Caco-2 (cell line): Measurements from ENCODE around the gene DENND2A. TPM values are rescaled to one million over a fixed set of nuclear protein-coding genes. Genes with fewer than 3 reads are reported as not detected.

ENCODE experiments used
- BruUV-seq: library from RNA; stranded (reverse); fragments of 400-500 nt; replicated peaks from 2 replicates; lab custom pipeline; 2021; lab: Mats Ljungman, UMichigan
- CTCF ChIA-PET: fragments of 300-600 bp; sonication (Branson Sonifier 250); formaldehyde crosslinking; loops from one replicate; lab custom pipeline; 2022; ENCODE audit warnings: antibody characterized with exemption; lab: Charles Lee
- POLR2A ChIA-PET: fragments of 300-600 bp; sonication (Branson Sonifier 250); formaldehyde crosslinking; loops from one replicate; lab custom pipeline; 2022; ENCODE audit warnings: antibody characterized with exemption; lab: Charles Lee
- DNase-seq, 2 experiments: peaks; one replicate each; pipeline versions ENCODE4 v3.0.0 to v3.0.0-alpha.2; 2020 to 2022
- H3K27me3 ChIP-seq: replicated peaks from 2 replicates; pipeline ENCODE4 v1.6.0; 2011; ENCODE audit warnings: low read length; ENCODE audit not compliant: control insufficient read depth, insufficient read depth
- H3K36me3 ChIP-seq: 2 replicates; pipeline ENCODE4 v1.5.1; 2011; ENCODE audit warnings: low read length; ENCODE audit not compliant: control insufficient read depth, insufficient read depth
- H3K4me1 ChIP-seq: fragments of 250-450 bp; sonication (Bioruptor Pico); 2 replicates; pipeline ENCODE4 v1.5.1; 2020; ENCODE audit warnings: mild to moderate bottlenecking
- H3K4me3 ChIP-seq: 2 replicates; pipeline ENCODE4 v1.5.1; 2011; ENCODE audit warnings: low read depth, mild to moderate bottlenecking, control low read depth, low read length
- H3K9me3 ChIP-seq: fragments of 250-450 bp; sonication (Bioruptor Pico); 2 replicates; pipeline ENCODE4 v1.5.1; 2020; ENCODE audit warnings: mild to moderate bottlenecking, moderate library complexity
- H3K27ac Mint-ChIP-seq: one replicate; pipeline ENCODE4 v1.8.0; 2022; ENCODE audit warnings: mixed read lengths; ENCODE audit not compliant: unreplicated experiment
- H3K27me3 Mint-ChIP-seq: one replicate; pipeline ENCODE4 v1.8.0; 2022; ENCODE audit warnings: mixed read lengths; ENCODE audit not compliant: insufficient read depth, unreplicated experiment
- H3K36me3 Mint-ChIP-seq: one replicate; pipeline ENCODE4 v1.8.0; 2022; ENCODE audit warnings: mild to moderate bottlenecking, mixed read lengths; ENCODE audit not compliant: insufficient read depth, unreplicated experiment
- H3K4me1 Mint-ChIP-seq: one replicate; pipeline ENCODE4 v1.8.0; 2022; ENCODE audit warnings: low read depth, mixed read lengths; ENCODE audit not compliant: unreplicated experiment
- H3K4me3 Mint-ChIP-seq: one replicate; pipeline ENCODE4 v1.8.0; 2022; ENCODE audit warnings: mild to moderate bottlenecking, moderate library complexity, mixed read lengths; ENCODE audit not compliant: unreplicated experiment
- H3K9me3 Mint-ChIP-seq: one replicate; pipeline ENCODE4 v1.8.0; 2022; ENCODE audit warnings: mixed read lengths; ENCODE audit not compliant: unreplicated experiment
- CTCF ChIP-seq, 2 experiments: fragments of 200-600 bp in 1 of 2; IDR thresholded peaks; 1 replicate in 1 of 2; 2 replicates in 1 of 2; pipeline versions ENCODE4 v1.5.1 to v1.8.0; 2011 to 2022; ENCODE audit warnings: antibody characterized with exemption in 1 of 2, control low read depth in 1 of 2, inconsistent platforms in 1 of 2, low read depth in 1 of 2, low read length in 1 of 2, mild to moderate bottlenecking in 1 of 2, moderate library complexity in 1 of 2; ENCODE audit not compliant: insufficient read depth in 1 of 2, severe bottlenecking in 1 of 2, unreplicated experiment in 1 of 2
- intact Hi-C: fragments of 100-400 bp; cut with micrococcal nuclease; formaldehyde crosslinking; loops from one replicate; pipeline ENCODE4 v1.10.0; 2022; ENCODE audit not compliant: unreplicated experiment
- total RNA-seq: library from RNA; stranded (reverse); gene quantifications from 2 replicates; pipeline ENCODE4 v1.2.3, GENCODE V29; 2022

DENND2A gene
- total RNA-seq, 1 experiment from 2014 or later = 0.95 TPM

- POLR2A ChIA-PET = interaction anchor here (0.7 kb wide), 1 partner anchor 22 kb away, joined by 3 read pairs; no protein-coding TSS in a partner anchor
These were observed 21.4 kb downstream of the DENND2A start for GRCh38 chr7:140619176-140619575.

GRCh38 chr7:140618306-140618705, 22.3 kb downstream of the DENND2A start:
- ChIA-PET CTCF (interaction anchor here (0.7 kb wide), 1 partner anchor 1872 kb away, joined by 3 read pairs; no protein-coding TSS in a partner anchor), POLR2A (interaction anchor here (0.7 kb wide), 1 partner anchor 21 kb away, joined by 3 read pairs; no protein-coding TSS in a partner anchor)
- H3K27me3 Mint-ChIP-seq = no peaks in the 10 kb centered on the region
- H3K27ac Mint-ChIP-seq = no peak overlapping the region
- Histone ChIP-seq H3K36me3 (no peaks in the 10 kb centered on the region), H3K4me1 (no peaks in the 10 kb centered on the region), H3K27me3 (no peaks in the 10 kb centered on the region; the same call in 1 of the 2 replicates), H3K9me3 (no peaks in the 10 kb centered on the region), H3K4me3 (no peak overlapping the region)
- DNase-seq = no peak
- H3K4me1 Mint-ChIP-seq = no peaks in the 10 kb centered on the region
- BruUV-seq = no TSS peak
- intact Hi-C loops = no loop called here
- no peaks in the 10 kb centered on the region for H3K36me3 Mint-ChIP-seq
- H3K4me3 Mint-ChIP-seq = no peak overlapping the region
- TF ChIP-seq CTCF (IDR thresholded peaks at IDR 0.05; ENCODE audit: insufficient read depth in 1 of 2, low read depth in 1 of 2, low read length in 1 of 2, severe bottlenecking in 1 of 2, unreplicated experiment in 1 of 2) = no peak
- no peaks in the 10 kb centered on the region for H3K9me3 Mint-ChIP-seq

More at GRCh38 chr7:140619176-140619575, 21.4 kb downstream of the DENND2A start:
- BruUV-seq = no TSS peak
- intact Hi-C loops = no loop called here
- H3K27ac Mint-ChIP-seq = no peak overlapping the region
- H3K27me3 Mint-ChIP-seq = no peaks in the 10 kb centered on the region
- Histone ChIP-seq H3K4me1 (no peaks in the 10 kb centered on the region), H3K9me3 (no peaks in the 10 kb centered on the region), H3K36me3 (no peaks in the 10 kb centered on the region), H3K27me3 (no peaks in the 10 kb centered on the region), H3K4me3 (no peak overlapping the region)
- no peaks in the 10 kb centered on the region for H3K9me3 Mint-ChIP-seq
- TF ChIP-seq CTCF (IDR thresholded peaks at IDR 0.05; ENCODE audit: insufficient read depth in 1 of 2, low read depth in 1 of 2, low read length in 1 of 2, severe bottlenecking in 1 of 2, unreplicated experiment in 1 of 2) = no peak
- CTCF ChIA-PET = interaction anchor here (0.7 kb wide), 1 partner anchor 1871 kb away, joined by 3 read pairs; no protein-coding TSS in a partner anchor
- no peaks in the 10 kb centered on the region for H3K4me1 Mint-ChIP-seq
- H3K4me3 Mint-ChIP-seq = no peak overlapping the region
- DNase-seq = no peak
- no peaks in the 10 kb centered on the region for H3K36me3 Mint-ChIP-seq

- no TSS peak for BruUV-seq
- no peak for DNase-seq
- H3K36me3 ChIP-seq = no peaks in the 10 kb centered on the region
- ChIA-PET POLR2A (no interaction called here), CTCF (no interaction called here)
- H3K4me1 ChIP-seq = no peaks in the 10 kb centered on the region
- intact Hi-C loops = no loop called here
- TF ChIP-seq CTCF (IDR thresholded peaks at IDR 0.05; ENCODE audit: insufficient read depth in 1 of 2, low read depth in 1 of 2, low read length in 1 of 2, severe bottlenecking in 1 of 2, unreplicated experiment in 1 of 2) = no peak
- Mint-ChIP-seq H3K27me3 (no peaks in the 10 kb centered on the region), H3K9me3 (no peaks in the 10 kb centered on the region), H3K4me3 (no peak overlapping the region), H3K27ac (no peak overlapping the region), H3K36me3 (no peaks in the 10 kb centered on the region), H3K4me1 (no peaks in the 10 kb centered on the region)
- H3K4me3 ChIP-seq = no peak overlapping the region
- H3K9me3 ChIP-seq = no peaks in the 10 kb centered on the region
- H3K27me3 ChIP-seq = no peaks in the 10 kb centered on the region; the same call in 1 of the 2 replicates
These were observed 23.5 kb downstream of the DENND2A start for GRCh38 chr7:140617081-140617480.
